GM04504 (cell line): ENCODE results near the gene AGPAT3.
A peak's percentile ranks its signal among the peaks of the same experiment; 100 is the strongest.

Experiments used
- DNase-seq: peaks from one replicate; pipeline ENCODE4 v3.0.0-alpha.2; 2012; ENCODE audit warnings: low read depth

AGPAT3 gene

DNA sequence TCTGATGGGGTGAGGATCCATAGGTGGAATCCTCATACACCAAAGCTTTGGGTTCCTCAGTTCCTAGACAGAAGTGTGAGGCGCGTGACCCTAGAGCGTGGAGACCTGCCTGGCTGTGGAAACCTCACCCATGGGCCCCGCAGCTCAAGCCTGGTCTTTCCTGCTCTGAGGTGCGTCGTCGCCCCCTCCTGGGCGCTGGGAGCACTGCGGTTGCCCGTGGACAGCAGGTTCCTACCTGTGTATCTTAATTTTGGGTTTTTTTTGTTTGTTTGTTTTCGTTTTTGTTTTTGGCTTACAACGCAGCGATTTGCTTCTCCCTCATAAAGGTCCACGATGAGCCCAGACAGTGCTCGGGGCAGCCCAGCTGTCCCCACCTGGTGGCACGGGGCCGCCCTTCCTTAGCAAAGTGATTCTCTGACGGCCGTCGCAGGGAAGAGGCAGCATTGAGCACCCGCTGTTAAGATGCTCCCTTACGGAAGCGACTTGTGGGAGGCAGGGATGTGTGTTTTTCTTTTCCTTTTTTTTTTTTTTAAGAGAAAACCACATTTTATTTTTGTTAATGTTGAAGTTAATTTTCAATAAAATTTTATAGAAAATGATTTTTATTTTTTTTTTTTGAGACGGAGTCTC lies 110.6 kb downstream of the AGPAT3 start:
- peak; percentile 18 for DNase-seq

DNA sequence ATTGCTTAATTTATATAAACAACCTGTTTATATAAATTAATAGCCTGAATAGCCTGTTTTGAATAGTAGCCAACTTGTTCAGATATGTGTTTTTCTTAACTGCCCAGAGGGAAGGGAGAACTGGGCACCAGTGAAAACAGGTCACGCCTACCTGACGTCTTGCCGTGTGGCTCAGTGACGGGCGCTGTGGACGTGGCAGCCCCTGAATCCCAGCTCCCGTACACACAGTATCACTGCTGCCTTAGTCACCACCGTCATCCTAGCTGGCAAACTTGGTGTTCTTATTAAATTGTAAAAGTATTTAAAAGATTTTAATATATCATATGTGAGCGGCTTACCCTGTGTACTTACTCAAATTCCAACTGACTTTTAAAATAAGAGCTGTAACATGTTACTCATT lies 111.6 kb downstream of the AGPAT3 start:
- no peak for DNase-seq

DNA sequence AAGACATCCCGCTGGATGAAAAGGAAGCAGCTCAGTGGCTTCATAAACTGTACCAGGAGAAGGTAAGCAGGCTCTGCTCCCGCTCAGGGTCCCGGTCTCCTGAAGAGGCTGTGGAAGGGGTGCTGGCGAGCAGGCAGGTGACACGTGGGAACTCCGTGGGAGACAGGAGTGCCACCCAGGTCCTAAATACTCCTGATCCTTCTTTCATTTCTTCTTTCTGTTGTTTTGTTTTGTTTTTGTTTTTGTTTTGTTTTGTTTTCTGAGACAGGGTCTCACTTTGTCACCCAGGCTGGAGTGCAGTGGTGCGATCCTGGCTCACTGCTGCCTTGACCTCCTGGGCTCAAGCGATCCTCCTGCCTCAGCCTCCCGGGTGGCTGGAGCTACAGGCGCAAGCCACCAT lies 113.0 kb downstream of the AGPAT3 start:
- DNase-seq: no peak

DNA sequence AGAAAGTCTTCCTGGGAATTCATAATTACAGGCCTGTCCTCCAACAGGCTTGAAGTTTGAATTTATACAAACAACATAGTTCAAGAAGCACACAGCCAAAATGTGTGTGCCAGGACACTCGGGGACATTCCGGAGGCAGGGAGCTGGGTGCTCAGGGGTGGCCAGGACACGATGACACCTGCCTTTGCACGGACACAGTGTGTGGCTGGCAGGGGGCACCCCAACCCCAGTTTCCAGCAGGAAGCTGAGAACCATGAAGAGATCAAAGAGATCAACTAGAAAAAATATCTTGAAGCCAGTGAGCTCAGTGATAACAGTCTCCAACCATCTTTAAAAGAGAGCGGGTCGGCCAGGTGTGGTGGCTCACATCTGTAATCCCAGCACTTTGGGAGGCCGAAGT lies 114.6 kb downstream of the AGPAT3 start:
- no peak for DNase-seq

DNA sequence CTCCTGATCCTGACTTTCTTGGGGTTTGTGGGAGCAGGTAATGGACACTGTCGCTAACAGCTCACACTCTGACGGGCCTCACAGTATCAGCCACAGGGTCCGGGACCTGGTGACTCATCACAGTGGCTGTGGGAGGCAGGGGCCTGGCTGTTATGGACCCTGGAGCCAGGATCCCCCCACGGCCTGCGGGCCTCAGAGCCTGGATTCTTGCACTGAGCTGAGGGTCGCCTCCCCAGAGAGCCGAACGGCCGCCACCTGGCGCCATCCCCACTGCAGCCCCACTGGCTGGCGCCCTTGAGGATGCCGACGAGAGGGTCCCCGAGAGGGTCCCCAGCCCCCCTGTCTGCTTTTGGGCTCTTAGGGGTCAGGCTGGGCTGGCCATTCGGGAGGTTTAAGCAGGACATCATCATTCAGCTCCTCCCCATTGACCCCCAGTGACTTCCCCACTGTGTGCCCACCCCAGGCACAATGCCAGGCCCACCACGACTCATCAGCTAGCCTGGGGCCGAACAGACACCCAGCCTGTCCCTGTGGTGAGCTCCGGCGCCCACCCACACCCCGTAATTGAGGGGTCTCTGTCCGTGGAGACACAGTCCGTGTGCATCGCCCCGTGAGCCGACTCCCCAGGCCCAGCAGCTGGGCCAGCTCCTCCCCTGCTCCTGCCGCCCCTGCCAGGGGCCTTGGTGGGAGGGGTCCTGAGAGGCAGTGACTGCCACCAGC lies 116.3 kb downstream of the AGPAT3 start:
- DNase-seq: no peak

DNA sequence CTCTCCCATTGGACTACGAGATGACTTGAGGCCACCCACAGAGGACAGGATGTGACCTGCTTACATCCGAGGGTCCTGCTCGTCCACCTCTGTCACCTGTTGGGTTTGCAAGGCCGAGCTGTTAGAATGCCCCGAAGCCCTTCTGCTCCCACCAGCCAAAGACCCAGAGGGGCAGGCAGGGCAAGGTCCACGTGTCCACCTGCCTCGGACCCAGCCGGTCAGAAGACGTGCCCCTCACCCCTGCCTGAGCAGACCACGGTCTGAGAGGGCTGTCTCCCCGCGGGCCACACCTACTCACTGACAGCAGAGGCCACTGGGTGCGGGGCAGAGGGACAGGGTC lies 116.8 kb downstream of the AGPAT3 start:
- no peak for DNase-seq

DNA sequence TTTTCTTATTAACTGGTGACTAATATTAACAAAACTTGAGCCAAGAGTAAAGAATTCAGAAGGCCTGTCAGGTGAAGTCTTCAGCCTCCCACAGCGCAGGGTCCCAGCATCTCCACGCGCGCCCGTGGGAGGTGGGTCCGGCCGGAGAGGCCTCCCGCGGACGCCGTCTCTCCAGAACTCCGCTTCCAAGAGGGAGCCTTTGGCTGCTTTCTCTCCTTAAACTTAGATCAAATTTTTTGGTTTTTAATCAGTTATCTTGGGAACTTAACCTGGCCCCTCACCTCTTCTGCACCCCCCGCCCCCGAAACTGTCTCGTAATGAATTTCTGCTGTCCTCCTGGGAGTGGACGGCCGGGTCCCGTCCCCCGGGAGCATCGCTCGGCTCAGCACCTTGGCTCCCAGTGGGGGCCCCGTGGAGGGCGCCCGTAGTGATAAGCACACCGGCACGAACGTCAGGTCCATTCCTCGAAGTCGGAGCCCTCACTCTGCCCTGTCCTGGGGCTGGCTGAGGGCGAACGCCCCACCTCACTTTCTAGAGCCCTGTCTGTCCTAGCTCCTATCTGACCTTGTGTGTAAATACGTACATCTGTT lies 117.6 kb downstream of the AGPAT3 start:
- DNase-seq: no peak

DNA sequence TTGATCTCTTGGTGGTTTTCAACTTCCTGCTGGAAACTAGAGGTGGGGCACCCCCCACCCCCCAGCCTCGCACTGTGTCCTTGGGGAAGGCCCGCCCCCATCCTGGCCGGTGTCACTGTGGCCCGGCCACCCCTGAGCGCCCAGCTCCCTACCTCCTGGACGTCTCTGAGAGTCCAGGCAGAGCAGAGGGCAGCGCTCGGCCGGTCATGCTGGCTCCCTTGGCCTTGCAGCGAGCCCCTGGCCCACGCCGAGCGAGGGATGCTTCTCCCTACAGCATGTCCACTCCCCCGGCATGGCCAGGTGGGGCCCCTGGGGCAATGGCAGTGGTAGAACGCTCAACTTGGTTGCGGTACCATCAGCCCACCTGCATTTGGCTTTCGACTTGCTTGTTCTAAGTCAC lies 118.4 kb downstream of the AGPAT3 start:
- no peak for DNase-seq

DNA sequence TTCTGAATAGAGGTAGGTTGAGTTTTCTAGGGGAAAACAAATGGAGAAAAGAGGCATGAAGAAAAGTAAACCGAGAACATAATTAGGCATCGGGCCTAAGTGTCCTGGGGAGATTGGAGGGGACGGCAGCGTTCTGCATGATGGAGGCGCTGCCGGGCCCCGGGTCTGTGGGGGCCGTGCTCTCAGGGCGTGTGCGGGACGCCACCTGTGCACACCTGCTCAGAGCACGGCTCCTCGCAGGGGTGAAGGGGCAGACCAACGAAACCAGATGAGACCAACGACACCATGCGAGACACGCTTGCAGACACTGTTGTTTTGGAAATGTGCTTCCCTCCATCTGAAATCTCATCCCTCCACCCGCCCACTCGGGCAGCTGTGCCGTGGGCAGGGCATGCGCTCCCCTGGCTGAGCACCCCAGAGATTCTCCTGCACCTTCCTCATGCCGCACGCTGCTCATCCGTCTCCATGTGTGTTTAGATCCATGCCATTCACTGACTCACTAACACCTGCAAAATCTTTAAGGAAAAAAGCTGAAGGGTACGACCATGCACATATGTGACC lies 118.9 kb downstream of the AGPAT3 start:
- no peak for DNase-seq

DNA sequence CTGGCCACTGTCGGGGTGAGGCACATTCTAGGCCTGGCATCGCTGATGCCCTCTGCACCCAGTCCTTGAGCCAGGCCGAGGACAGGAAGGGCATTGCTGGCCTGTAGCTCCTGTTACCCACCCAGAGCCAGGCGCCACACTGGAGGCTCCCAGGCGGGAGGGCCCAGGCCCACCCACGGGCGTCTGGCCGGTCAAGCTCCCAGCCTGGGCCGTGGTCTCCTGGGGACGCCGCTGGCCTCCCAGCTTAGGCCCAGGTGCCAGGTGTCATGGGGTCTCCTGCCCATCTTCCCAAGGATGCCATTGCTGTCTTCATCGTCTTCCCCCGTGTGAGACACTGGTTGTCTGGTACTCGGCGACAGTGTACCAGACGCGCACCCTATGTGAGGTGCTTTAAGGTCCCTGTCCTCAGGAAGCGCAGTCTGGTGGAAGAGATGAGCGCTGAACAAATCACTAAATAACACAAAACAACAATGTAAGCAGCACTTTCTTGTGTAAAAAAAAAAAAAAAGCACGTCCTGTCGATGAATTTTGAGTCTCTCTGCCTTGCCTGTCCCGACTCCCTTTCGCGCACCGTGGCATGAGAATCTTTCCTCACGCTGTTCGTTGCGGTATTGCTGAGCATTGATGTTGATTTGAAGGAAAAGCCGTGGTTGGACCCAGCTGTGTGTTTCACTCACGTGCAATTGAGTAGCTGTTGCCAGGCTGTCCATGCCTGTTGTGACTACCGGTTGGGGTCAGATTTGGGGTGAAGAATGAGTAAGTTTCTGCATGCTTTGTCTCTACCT lies 120.1 kb downstream of the AGPAT3 start:
- DNase-seq: no peak

DNA sequence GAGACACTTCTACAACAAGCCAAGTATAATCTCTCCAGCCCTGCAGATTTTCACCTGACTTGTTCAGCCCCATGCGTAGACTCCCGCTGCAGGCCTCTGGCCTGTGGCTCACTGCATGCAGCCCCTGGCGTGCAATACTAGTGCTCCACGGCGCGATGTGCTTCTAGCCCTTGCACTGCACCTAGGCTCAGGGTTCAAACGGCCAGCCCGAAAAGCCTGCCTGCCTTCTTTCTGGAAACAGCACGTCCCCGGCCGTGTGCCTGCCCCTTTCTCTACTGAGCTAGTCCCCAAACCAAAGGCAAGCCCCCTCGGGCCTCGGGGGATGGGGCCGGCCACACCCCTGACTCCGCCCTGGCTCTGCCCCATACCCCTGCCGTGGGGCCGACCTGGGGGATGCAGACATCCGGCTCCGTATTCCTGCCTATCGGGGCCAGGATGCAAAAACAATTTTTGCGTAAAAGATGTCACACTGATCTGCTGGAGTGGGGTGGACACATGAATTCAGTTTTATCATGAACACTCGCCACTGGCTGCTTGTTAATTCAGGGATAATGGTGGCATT lies 120.7 kb downstream of the AGPAT3 start:
- DNase-seq: no peak

DNA sequence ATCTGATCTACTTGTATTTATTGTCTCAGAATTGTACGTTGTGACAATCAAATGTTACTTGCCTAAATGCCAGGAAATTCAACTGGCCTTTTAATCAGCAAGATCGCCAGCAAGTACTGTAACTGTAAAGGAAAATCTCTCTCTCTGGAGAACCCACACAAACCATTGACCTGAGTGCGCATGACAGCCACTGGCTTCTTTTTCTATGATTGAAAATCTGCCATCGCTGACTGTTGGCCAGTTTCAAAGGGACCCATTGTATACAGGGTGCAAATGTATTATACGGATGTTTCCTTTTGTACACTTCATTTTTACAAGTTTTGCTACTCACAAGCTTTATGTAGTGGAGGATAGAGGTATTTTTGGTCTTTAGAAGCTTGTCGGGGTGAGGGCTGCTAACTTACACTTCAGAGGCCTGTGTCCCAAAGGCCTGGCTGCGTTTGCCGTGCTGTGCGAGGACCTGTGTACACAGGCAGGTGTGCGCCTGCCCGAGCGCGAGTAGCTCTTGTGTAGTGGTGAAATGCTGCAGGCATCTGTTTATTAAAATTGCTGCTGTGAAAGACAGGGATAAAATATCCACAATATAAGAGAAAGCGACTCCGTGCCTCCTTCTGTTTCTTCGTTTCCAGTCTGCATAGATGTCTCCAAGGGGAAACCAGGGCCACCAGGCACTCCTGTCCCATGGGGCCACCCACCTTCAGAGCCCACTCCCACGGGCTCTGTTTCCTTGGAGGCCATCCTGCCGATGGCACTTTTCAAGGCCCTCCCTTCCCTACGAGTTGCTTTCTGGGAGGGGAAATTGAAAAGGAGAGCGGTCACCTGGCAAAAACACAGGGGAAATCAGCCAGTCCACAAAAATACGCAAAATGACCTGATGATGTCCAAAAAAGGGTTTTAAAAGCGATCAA lies 121.8 kb downstream of the AGPAT3 start:
- no peak for DNase-seq

DNA sequence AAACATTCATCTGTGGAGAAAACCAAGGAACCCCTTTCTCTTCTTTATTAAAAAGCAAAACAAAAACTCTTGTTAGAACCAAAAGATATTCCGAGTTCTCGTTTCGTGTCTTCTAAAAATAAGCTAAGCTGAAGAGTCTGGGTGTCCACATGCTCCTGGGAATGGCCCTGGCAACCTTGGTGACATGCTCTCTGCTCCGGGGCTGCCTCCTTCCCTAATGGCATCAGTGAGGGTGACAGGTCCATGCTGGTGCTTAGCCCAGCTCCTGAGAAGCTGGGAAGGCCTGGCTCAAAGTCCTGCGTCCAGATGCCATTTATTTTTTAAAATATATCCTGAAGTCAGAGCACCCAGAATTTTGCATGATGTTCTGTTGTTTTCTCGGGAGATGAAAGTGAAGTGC lies 122.5 kb downstream of the AGPAT3 start:
- DNase-seq: no peak

DNA sequence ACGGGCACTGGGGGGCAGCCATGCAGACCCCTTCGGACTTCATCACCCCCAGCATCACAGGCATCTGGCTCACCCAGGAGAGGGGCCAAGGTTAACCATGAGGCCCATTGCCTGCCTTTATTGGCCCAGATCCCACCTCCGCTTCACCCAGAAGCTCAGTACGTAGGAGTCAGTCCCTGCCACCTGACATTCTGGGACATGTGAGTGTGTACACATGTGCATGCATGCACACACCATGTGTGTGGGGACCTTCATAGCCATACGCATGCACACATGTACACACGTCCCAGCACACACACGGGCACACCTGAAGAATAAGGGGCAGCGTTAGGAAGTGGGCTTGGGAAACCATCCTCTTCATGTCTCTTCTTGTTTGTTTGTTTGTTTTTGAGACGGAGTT lies 123.0 kb downstream of the AGPAT3 start:
- no peak for DNase-seq

DNA sequence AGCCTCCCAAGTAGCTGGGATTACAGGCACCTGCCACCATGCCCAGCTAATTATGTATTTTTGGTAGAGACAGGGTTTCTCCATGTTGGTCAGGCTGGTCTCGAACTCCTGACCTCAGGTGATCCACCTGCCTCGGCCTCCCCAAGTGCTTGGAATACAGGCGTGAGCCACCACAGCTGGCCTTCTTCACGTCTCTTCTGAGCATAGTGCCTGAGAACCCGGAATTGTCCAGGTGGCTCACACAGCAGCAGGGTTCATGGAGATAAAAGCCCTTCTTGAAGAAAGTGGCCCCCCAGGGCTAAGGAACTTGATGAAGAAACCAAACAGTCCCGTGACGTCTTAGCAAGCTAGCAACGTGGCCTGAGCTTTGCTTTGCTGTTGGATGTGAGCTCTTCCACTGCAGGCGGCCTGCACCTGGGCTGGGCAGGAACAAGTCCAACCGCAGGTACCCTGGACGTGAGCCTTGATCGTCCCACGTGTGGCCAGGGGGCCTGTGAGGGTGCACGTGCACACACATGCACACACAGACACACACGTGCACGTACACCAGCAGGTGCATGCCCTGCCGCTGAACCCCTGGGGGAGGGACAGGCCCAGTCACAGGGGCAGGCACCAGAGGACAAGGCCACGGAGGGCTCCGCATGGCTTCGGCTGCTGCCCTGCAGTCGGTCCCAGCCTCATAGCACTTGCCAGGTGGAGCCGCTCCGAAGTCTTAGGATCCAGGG lies 123.6 kb downstream of the AGPAT3 start:
- no peak for DNase-seq

DNA sequence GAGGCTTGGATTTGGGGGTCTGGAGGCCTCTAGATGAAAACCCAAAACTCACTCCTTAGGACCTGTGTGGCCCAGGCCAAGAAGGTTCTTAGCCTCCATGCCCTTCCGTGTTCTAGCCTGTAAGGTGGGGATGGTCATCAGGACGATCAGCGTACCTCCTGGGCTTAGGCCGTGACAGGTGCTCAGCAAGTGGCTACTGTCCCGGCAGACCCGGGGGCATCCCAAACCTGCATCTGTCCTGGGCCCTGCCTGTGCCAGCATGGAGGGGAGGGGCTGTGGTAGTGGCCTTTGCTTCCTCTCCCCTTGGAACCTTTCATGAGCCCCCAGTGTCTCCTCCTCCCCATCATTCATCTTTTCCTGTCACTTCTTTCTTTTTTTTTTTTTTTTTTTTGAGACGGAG lies 124.4 kb downstream of the AGPAT3 start:
- DNase-seq: no peak

DNA sequence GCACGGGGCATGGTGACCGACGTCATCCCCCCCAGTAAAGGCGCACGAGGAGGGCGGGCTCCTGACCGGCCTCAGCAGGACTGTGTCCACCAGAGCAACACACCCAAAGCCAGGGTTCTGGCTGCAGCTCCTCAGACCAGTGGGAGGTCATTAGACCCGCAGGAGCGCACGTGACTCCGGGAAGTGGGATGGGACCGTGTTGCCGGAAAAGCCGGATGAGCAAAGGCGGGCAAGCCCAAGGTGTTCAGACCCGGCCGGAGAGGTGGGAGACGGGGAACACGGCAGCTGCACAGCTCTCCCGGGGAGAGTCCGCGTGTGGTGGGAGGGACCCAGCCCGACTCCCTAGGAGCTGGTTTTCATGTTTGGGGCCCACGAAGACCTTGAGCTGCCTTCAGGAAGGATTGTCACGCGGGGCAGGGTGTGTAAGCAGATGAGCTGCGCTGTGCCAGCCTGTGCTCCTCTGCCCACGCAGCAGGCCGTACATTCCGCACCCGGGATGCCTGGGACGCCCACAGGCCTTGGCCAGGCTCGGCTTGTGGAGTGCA lies 126.5 kb downstream of the AGPAT3 start:
- no peak for DNase-seq

DNA sequence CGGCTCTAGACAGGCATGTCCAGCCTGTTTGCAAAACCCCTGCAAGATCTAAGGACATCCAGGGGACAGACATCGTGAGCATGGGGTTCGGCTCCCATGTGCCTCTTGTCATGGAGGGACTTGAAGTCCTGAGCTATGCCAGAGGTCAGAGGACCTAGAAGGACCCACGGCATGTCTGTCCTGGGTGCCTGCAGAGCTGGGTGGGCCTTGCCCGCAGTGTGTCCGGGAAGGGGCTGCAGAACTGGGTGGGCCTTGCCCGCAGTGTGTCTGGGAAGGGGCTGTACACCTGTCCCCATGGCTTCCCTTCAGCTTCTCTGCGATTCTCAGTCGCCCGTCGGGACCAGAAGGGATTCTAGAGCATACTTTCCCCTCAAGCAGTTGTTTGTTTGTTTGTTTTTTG lies 127.1 kb downstream of the AGPAT3 start:
- DNase-seq: no peak

DNA sequence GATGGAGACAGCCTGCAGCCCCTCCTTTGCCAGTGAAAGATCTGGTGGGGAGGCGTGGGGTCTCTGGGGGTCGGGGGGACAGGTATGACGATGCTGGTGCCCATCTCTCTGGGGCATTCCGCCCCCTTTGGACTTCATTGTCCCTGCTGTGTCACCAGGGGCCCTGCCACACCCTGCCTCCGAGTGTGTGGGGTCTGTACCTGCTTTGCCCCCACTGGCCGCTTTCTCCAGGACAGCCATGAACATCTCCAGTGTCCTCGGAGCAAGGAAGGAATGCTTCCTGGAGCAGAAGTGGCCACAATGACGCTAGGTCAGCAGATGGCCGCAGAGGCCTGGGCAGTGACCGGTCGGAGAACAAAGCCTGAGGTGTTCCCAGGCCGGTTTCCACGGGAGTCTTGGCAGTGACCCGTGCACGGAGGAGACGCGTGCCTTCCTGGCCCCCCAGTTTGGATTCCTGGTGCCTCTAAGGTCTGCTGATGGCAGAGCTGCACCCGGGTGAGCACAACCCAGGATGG lies 128.5 kb downstream of the AGPAT3 start:
- DNase-seq: no peak

DNA sequence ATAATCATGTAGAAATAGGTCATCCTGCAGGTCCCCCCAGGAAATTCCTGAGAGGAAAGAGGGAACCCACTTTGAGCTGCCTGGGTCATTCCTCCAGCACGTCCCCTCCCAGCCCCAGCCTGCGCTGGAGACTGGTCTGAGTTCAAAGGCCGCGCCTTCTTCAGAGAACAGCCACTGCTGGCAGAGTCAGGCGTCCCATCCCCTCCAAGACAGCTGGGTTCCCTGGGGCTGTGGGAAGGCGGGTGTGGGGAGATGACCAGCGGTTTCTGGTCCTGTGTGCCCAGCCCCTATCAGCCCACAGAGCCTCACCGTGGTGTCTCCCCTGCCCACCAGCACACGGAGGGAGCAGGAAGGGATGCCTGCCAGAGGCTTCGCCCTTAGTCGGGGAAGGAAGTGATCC lies 129.1 kb downstream of the AGPAT3 start:
- DNase-seq: no peak
